Heart right ventricle (tissue), 16 donors: ENCODE data around the gene SUPT20HL2. TPM values are rescaled to one million over a fixed set of nuclear protein-coding genes. Genes with fewer than 3 reads are reported as not detected.
"Not testable (repeated sequence)": the region's sequence is repeated elsewhere in the genome, so short reads cannot be mapped to it uniquely, and the experiment has no call there.

Source experiments
- ATAC-seq, 8 donors: fragments of 200-7000 bp; cut with Tn5 transposase; one replicate each; pipeline ENCODE4 v1.9.1; 2020; ENCODE audit warnings: mild to moderate bottlenecking in 8 of 8, moderate library complexity in 8 of 8, moderate number of reproducible peaks in 1 of 8
- DNase-seq, 2 donors: peaks; one replicate each; pipeline ENCODE4 v3.0.0-alpha.2; 2020
- H3K27ac ChIP-seq, 10 donors: fragments of 200-600 bp; sonication (generic) in 2 of 10; one replicate each; pipeline versions ENCODE4 v1.5.0 to v1.8.0; 2020 to 2022; ENCODE audit warnings: mild to moderate bottlenecking in 3 of 10
- H3K27me3 ChIP-seq, 7 donors: fragments of 200-600 bp; one replicate each; pipeline ENCODE4 v1.8.0; 2021 to 2022; ENCODE audit warnings: mild to moderate bottlenecking in 2 of 7
- H3K36me3 ChIP-seq, 9 donors: fragments of 200-600 bp; sonication (generic) in 1 of 9; one replicate each; pipeline versions ENCODE4 v1.5.0 to v1.8.0; 2020 to 2022; ENCODE audit warnings: mild to moderate bottlenecking in 2 of 9
- H3K4me1 ChIP-seq, 9 donors: fragments of 200-600 bp; sonication (generic) in 1 of 9; one replicate each; pipeline versions ENCODE4 v1.5.0 to v1.8.0; 2020 to 2022; ENCODE audit warnings: mild to moderate bottlenecking in 4 of 9
- H3K4me3 ChIP-seq, 10 donors: fragments of 200-600 bp; sonication (generic) in 2 of 10; one replicate each; pipeline versions ENCODE4 v1.5.0 to v1.8.0; 2020 to 2022; ENCODE audit warnings: mild to moderate bottlenecking in 7 of 10, moderate library complexity in 2 of 10
- H3K9me3 ChIP-seq, 11 donors: fragments of 200-600 bp in 10 of 11; sonication (generic) in 2 of 11; one replicate each; pipeline versions ENCODE4 v1.5.0 to v1.8.0; 2013 to 2022; ENCODE audit warnings: mild to moderate bottlenecking in 2 of 11, control low read depth in 1 of 11, moderate library complexity in 1 of 11
- WGBS, 2 donors: extraction: QIAGEN DNeasy Blood & Tissue Kit; methylation state at CpG; one replicate each; pipeline ENCODE4 v1.1.7; 2013; ENCODE audit warnings: inconsistent platforms in 1 of 2; 5-methylcytosine and 5-hydroxymethylcytosine counted together
- intact Hi-C, 10 donors: fragments of 100-400 bp; cut with DNase I; formaldehyde crosslinking; loops; one replicate each; pipeline versions ENCODE4 v1.11.1 to v1.14.2; 2022
- long read RNA-seq, 3 donors: library from polyadenylated mRNA; unstranded; transcript quantifications; one replicate each; pipeline ENCODE4 v2.0.0, GENCODE V29; 2020 to 2021
- polyA plus RNA-seq, 2 donors: library from polyadenylated mRNA; stranded (reverse); fragments of 200-250 nt; gene quantifications; one replicate each; pipeline ENCODE4 v1.2.3, GENCODE V29; 2013
- total RNA-seq, 10 donors: library from RNA; stranded (reverse); fragmentation: NEBNext Ultra II Directional in 3 of 10; extraction: Animal tissue kit (Norgen Biotek cat#: 25700) in 3 of 10; gene quantifications; one replicate each; pipeline versions ENCODE4 v1.2.1 to v1.2.4, GENCODE V29; 2021 to 2023
- TF ChIP-seq, protein P1 (sequence below), 9 donors: fragments of 200-600 bp; sonication (generic) in 2 of 9; IDR thresholded peaks; one replicate each; pipeline versions ENCODE4 v1.5.0 to v1.8.0; 2021 to 2022; ENCODE audit warnings: antibody characterized with exemption in 9 of 9, mild to moderate bottlenecking in 5 of 9, moderate library complexity in 1 of 9
- donor health status: Arrhythmogenic right ventricular cardiomyopathy.
- donor health status: ischemic (EF 13 %, LVEDD 7.1; RV severe dilation, severe dysfunction).
- donor health status: healthy with polysubstance abuse.
- donor health status: DM: no; HTN: yes; CAD: no.
- donor health status: DM: no; HTN: no; CAD: no.
- donor health status: ischemic (EF 25% LVEDD 6.9; RV normal size, moderate dysfunction).
- donor health status: ischemic (EF 25% LVEDD 5.7; RV mildly dilated, moderate dysfunction).
- donor health status: healthy.
- donor health status: DM: yes; HTN: yes; CAD: no.
- donor health status: Ischemic cardiomyopathy.
- donor health status: ischemic (EF 35%, LVEDD 5.7; RV mildly dilated, moderate dysfunction).
- donor health status: nonischemic (EF 11% LVEDD 7.7; RV severe dilation, severe dysfunction).
- donor health status: DM: yes; HTN: yes; CAD: no.
- donor health status: PGD.
- donor health status: ischemic (EF 29% LVEDD 5.4; RV normal size, mild dysfunction).
- donor health status: nonischemic (EF 23%, LVEDD 6.1; RV moderate dilation, normal function).

SUPT20HL2 gene
- total RNA-seq (not detected), polyA plus RNA-seq (not detected)
- long read RNA-seq, donor 1 = 0 reads
- long read RNA-seq, donor 2 = 0 reads
- long read RNA-seq, donor 3 = 0 reads

DNA sequence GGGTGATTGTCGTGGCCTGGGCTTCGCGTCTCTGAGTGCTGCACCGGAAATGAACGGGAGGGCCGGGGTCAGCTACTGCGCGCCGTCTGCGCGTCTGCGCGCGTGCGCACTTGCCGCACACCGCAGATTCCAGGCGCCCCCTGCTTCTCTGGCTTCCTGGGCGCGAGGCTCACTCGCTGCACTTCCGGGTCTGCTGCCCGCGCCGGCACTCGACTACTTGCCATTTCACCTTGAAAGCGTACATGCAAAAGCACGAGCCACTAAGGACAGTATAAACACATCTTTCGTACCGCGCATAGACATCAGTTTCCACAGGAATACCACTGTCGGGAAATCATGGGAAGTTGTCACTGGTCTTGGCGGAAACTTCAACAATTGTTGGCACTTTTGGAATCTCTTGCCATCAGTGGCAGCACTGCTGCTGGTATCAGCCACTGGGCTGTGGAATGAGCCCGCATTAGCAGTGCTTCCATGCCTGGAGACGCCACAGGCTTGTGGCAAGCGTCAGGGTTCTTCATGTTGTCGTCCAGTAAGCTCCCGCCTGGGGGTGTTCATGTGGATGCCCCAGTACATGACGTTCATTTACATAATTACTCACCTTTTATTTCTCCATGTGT lies at the start of gene SUPT20HL2:
TSS of gene SUPT20HL2 (minus strand) at position 51 of the 617 bp plus-strand sequence. CDS start 754 bp downstream, outside the sequence.
- 94 to 97% methylated on average over 39 of the region's 39 CpGs for WGBS, 2 donors
- DNase-seq = no peak
- Histone ChIP-seq H3K4me1 (peaks cover 0 to 14% (median 0%) of the 10 kb centered on the region in 9 donors), H3K27ac (no peak within 1 kb of the TSS), H3K9me3 (no peaks in the 10 kb centered on the region), H3K27me3 (peaks cover 0 to 35% (median 0%) of the 10 kb centered on the region in 7 donors), H3K4me3 (no peak within 1 kb of the TSS), H3K36me3 (no peaks in the 10 kb centered on the region)
- ATAC-seq = no peak
- intact Hi-C loops = no loop called here
- TF ChIP-seq, protein P1, sequence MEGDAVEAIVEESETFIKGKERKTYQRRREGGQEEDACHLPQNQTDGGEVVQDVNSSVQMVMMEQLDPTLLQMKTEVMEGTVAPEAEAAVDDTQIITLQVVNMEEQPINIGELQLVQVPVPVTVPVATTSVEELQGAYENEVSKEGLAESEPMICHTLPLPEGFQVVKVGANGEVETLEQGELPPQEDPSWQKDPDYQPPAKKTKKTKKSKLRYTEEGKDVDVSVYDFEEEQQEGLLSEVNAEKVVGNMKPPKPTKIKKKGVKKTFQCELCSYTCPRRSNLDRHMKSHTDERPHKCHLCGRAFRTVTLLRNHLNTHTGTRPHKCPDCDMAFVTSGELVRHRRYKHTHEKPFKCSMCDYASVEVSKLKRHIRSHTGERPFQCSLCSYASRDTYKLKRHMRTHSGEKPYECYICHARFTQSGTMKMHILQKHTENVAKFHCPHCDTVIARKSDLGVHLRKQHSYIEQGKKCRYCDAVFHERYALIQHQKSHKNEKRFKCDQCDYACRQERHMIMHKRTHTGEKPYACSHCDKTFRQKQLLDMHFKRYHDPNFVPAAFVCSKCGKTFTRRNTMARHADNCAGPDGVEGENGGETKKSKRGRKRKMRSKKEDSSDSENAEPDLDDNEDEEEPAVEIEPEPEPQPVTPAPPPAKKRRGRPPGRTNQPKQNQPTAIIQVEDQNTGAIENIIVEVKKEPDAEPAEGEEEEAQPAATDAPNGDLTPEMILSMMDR (IDR thresholded peaks at IDR 0.05) = no peak

DNA sequence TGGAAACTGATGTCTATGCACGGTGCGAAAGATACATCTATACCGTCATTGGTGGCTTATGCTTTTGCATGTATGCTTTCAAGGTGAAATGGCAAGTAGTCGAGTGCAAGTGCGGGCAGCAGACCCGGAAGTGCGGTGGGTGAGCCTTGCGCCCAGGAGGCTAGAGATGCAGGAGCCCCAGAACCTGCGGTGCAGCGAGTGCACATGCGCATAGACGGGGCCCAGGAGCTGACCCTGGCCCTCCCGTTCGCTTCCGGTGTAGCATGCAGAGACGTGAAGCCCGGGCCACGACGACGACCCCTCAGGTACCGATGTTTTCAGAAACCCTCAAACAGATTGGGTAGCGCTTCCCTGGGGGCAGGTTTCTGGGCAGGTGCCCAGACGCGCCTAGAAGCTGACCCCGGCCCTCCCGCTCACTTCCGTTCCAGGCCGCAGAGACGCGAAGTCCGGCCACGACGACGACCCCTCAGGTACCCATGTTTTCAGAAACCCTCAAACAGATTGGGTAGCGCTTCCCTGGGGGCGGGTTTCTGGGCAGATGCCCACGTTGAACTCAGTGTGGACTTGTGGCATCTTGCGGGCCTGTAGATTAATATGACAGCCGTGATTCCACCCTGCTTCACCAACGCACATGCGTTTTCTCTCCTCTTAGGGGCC lies 48.3 kb upstream of the SUPT20HL2 start:
- 96% methylated on average over 22 to 37 of the region's 41 CpGs for WGBS, 2 donors
- ATAC-seq, H3K27me3 ChIP-seq, H3K4me1 ChIP-seq, H3K9me3 ChIP-seq, H3K36me3 ChIP-seq, DNase-seq, H3K27ac ChIP-seq, H3K4me3 ChIP-seq: not testable (repeated sequence)
- intact Hi-C loops = loop anchor here in 1 of 10 donors (10.0 kb wide), 1 partner anchor 57 kb away; no protein-coding TSS in a partner anchor

DNA sequence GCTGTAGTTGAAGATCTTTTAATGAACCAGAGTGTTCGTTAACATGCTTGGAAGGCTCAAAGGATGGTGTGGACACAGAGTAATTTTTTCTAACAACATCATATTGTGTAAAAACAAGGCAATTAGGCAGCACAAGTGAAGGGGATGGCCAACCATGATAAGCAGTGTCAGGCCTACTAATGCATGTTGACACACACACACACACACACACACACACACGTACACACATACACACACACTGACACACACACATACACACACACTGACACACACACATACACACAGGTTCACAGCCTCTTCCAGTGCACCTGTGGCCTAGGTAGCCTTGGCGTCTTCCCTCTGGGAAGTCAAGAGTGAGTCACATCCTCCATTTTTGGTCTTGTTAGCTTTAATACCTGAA lies 46.4 kb upstream of the SUPT20HL2 start, which contains the start of gene SUPT20HL1:
TSS of gene SUPT20HL1 (plus strand) at position 368 of the 400 bp plus-strand sequence. CDS start 2,122 bp downstream, outside the sequence.
- Histone ChIP-seq H3K4me3 (no peak within 1 kb of the TSS), H3K27ac (no peak within 1 kb of the TSS), H3K9me3 (peaks cover 0 to 4% (median 0%) of the 10 kb centered on the region in 11 donors), H3K27me3 (peaks cover 0 to 11% (median 0%) of the 10 kb centered on the region in 7 donors), H3K36me3 (no peaks in the 10 kb centered on the region), H3K4me1 (no peaks in the 10 kb centered on the region)
- intact Hi-C loops = loop anchor here in 1 of 10 donors (10.0 kb wide), 1 partner anchor 55 kb away; no protein-coding TSS in a partner anchor
- DNase-seq = no peak
- TF ChIP-seq, protein P1 (IDR thresholded peaks at IDR 0.05) = no peak
- no peak for ATAC-seq
- 88 to 91% methylated on average over 3 of the region's 3 CpGs for WGBS, 2 donors

DNA sequence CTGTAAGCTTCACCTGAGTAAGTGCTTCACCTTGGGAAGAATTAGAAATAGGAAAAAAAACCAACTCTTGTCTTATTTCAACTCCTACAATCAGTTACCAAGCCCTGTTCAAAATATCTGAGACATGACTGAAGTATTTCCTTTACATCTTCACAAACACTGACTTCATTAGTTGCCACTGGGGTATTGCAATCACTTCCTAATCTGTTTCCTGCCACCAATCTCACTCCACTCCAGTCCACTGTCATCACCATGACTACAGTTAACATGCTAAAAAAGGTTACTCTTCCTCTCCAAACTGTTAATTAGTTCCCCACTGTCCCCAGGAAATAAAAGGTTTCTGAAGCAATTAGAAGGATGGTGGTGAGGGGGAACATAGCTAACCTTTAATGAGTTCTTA lies 43.2 kb upstream of the SUPT20HL2 start:
- DNase-seq (no peak), ATAC-seq (peak in 1 of 8 donors; percentile 28)
- peaks cover 0 to 42% (median 0%) of the 10 kb centered on the region in 7 donors for H3K27me3 ChIP-seq
- TF ChIP-seq, protein P1 (IDR thresholded peaks at IDR 0.05) = no peak
- no peaks in the 10 kb centered on the region for H3K4me1 ChIP-seq
- no peak overlapping the region for H3K27ac ChIP-seq
- H3K36me3 ChIP-seq = no peaks in the 10 kb centered on the region
- H3K4me3 ChIP-seq = no peak overlapping the region
- H3K9me3 ChIP-seq = peaks cover 0 to 4% (median 0%) of the 10 kb centered on the region in 11 donors
- intact Hi-C loops = no loop called here
